GM19397 (cell line): ENCODE measurements around the gene ZNF524.

ENCODE experiments used
- ATAC-seq: cut with Tn5 transposase; IDR thresholded peaks from one replicate; pipeline ENCODE4 v1.9.1; 2021; ENCODE audit warnings: mild to moderate bottlenecking, moderate library complexity; ENCODE audit not compliant: unreplicated experiment

ZNF524 gene

GRCh38 chr19:55640577-55641425, 40.7 kb downstream of the ZNF524 start, which contains the start of gene ZNF580:
Gene ZNF580 (plus strand): TSS chr19:55641002. CDS start chr19:55642509, 1,507 bp downstream.
- no peak for ATAC-seq

- ATAC-seq = no peak
Measured at GRCh38 chr19:55641426-55642152, 41.5 kb downstream of the ZNF524 start.

DNA sequence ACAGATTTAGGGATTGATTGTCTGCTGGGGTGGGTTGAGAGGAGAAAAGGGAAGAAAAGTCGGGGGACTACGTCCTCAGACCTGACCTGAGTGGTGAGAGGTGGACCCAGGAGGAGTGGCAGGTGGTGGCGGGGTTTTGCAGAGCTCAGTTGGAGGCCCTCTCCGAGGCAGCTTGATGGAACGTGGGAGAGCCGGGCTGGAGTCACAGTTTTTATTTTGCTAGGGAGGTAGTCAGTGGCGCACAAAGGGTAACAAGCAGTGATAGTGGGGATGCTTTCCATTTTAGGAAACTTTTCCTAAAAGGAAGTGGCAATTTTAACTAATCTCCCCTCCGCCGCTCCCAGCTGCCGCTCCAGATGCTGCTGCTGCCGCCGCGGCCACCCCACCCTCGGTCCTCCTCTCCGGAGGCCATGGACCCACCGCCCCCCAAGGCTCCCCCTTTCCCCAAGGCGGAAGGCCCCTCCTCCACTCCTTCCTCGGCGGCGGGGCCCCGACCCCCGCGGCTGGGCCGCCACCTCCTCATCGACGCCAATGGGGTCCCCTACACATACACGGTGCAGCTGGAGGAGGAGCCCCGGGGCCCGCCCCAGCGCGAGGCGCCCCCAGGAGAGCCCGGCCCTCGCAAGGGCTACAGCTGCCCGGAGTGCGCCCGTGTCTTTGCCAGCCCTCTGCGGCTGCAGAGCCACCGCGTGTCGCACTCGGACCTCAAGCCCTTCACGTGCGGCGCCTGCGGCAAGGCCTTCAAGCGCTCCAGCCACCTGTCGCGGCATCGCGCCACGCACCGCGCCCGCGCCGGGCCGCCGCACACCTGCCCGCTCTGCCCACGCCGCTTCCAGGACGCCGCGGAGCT, 42.3 kb downstream of the ZNF524 start:
- ATAC-seq = no peak

- peak; percentile 27 for ATAC-seq
Measured at GRCh38 chr19:55643003-55643886, 43.2 kb downstream of the ZNF524 start, which contains the start of gene ZNF581. Gene ZNF581 (plus strand): TSS chr19:55643649. CDS start chr19:55644572, 923 bp downstream.

DNA sequence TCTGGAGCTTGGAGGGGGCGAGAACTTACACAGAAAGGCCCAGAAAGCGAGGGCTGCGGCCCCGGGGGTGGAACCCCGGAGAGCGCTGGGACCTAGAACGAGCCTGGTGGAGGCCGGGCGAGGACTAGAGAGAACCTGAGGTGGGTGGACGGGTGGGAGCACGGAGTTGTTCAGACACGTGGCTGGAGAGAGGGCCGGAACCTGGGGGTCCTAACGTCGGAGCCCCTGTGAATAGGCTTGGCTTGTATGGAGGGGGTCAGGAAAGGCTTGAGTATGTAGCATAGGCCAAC, 43.7 kb downstream of the ZNF524 start:
- no peak for ATAC-seq

GRCh38 chr19:55644191-55644833, 44.2 kb downstream of the ZNF524 start:
- ATAC-seq = no peak

- ATAC-seq = no peak
Measured at GRCh38 chr19:55644842-55645511, 44.9 kb downstream of the ZNF524 start.

DNA sequence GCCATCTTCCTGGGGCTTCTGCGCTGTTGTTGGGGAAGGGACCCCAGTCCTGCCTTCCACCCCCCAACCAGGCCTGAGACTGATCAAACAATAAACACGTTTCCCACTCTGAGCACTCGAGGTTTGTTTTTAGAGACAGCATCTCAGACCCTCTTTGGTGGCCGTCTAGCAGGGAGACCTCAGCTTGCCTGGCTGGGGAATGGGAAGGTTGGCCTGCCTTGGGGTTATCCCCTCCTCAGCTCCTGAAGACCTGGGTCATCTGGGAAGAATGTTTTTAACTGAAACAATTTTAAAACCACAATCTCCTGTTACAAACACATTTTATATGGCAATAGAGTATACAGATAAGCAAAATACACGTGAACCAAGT, 45.4 kb downstream of the ZNF524 start:
- ATAC-seq = no peak

DNA sequence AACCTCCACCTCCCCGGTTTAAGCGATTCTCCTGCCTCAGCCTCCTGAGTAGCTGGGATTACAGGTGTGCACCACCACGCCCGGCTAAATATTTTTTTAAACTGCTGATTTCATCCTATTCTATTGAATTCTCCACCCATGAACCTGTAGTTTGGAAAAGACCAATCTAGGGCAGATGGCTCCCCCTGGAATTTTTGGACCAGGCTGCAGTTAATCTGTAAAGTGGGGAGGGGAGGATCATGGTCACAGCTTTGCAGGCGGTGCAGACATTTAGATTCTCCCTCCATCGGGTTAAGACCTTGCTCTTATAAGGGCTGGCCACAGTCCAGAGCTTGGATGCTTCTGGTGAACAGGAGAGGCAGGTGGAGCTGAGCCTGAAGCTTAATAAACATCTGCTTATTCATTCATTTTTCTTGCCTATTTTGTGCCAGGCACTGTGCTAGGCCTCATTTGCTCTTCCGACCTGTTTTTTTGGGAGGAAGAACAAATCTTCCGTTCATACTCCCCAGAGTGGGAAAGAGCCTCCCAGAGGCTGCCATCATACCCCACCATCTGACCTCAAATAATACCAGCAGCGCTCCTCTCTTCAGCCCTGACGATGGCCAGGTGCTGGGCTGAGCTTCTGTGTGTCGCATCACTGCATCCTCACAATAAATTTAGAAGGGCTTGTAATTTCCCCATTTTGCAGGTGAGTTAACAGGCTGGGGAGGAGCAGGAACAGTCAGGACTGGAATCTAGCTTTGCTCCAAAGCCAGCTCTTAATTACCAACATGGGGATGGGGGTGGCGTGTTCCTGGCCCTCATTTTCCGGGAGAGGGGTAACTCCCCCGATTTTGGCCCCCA, 47.0 kb downstream of the ZNF524 start:
- no peak for ATAC-seq

DNA sequence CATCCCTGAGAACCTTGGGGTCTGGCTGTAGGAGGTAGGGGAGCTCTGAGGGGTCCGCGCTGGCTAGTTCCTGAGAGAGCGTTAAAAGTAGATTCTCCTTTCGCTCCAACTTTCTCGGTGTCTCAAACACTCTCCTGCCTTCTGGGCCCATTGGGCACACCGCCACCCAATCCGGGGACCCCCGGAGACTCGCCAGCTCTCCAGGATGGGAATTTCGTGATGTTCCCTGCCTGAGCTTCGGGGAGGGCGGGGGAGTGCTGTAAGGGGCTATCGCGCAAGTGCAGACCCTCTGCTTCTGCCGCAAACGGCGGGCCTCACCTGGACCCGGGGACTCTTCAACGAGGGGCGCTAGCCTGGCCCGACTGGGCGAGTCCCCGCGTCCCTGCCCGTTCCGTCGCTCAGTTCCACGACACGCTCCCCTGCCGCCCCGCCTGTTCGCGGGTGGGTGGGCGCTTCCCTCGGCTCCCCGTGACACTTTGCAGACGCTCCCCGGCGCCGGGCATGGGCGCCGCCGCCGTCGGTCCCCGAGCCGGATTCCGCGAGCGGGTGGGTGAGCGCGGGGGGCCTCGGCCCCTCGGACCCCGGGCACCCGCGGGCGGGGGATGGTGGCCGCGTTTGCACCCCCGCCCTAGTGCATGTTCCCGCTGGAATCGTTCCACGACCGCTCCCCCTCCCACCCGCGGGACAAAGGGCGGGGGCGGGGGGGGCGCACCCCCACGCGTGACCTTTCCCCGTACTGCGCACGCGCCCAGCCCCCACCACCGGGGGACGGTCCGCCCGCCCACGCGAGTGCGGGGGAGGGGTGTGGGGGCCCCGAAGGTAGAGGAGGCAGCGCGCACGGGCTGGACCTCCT, 47.9 kb downstream of the ZNF524 start, which contains the start of gene CCDC106:
Gene CCDC106 (plus strand): TSS at position 481 of the 853 bp plus-strand sequence. CDS start 835 bp downstream, outside the sequence.
- ATAC-seq = peak; percentile 33

- no peak for ATAC-seq
Measured at GRCh38 chr19:55648585-55649267, 48.6 kb downstream of the ZNF524 start.

DNA sequence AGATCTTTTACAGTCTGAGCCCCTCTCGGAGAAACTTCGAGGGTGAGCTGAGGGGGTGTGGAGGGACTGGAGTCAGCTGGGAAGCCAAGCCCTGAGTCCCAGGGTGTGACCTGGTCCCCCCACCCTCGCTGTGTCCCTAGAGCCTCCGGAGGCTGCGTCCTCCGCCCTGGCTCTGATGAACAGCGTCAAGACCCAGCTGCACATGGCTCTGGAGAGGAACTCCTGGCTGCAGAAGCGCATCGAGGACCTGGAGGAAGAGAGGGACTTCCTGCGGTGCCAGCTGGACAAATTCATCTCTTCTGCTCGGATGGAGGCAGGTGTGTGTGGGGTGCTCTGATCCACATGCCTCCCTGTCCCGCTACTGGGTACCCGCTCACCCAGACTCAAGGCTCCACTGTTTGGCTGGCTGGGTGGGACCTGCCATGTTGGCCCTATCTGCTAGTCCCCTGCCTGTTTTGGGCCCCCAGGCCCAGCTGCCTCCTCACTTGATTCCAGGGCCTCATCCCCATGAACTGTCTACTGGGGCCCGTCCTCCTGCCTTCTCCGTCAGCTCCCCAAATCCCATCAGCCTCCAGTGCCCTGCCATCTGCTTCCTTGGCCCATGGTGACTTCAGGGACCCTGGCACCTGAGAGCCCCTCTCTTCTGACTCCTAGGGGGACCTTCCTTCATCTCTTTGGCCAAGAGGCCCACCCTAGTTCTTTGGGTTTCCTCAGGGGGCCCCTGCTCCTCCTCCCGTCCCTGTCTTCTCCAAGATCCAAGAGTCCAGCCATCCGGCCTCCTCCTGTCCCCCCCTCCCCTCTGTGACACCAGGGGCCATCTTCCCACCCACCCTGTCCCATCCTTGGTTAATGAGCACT, 49.4 kb downstream of the ZNF524 start:
- no peak for ATAC-seq

DNA sequence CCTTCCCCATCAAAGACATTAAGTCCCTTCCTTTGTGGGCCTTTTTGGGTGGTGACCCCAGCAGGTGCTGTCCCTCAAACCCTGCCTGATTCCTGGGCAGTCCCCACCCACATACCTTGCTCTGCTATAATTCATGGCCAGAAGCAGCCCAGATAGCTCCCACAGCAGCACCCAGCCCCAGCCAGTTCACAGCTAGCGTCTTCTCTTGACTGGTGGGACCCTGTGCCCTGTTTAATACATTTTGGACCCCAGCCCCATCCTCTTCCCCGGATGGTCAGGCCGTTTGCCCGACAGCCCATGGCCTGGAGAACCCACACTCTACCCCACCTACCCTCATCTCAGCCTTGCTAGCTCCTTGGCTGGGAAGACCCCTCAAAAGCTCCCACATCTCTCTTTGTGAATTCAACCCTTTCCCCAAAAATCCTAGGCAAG, 50.1 kb downstream of the ZNF524 start:
- no peak for ATAC-seq

- ATAC-seq = no peak
Measured at GRCh38 chr19:55650602-55651230, 50.6 kb downstream of the ZNF524 start.

DNA sequence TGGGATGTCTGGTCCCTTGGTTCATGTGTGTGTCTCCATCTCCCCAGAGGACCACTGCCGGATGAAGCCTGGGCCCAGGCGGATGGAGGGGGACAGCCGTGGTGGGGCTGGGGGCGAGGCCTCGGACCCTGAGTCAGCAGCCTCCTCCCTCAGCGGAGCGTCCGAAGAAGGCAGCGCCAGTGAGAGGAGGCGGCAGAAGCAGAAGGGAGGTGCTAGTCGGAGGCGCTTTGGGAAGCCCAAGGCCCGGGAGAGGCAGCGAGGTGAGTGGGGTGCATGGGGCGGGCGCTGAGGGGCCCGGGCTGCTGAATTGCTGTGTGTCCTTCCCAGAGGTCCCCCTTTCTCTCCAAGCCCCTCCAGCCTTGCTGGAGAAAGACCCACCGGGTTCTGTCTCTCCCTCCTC, 51.1 kb downstream of the ZNF524 start:
- no peak for ATAC-seq
